B cell (primary cell): Measurements from ENCODE around the gene COL25A1. TPM values are rescaled to one million over a fixed set of nuclear protein-coding genes. Genes with fewer than 3 reads are reported as not detected.

Source experiments
- ATAC-seq: fragments of 200-7000 bp; cut with Tn5 transposase; one replicate; pipeline ENCODE4 v1.10.0; 2021; ENCODE audit warnings: low read depth, mild to moderate bottlenecking, moderate number of reproducible peaks, moderate library complexity
- CTCF ChIA-PET: fragments of 350-600 bp; sonication (Branson Sonifier 250); formaldehyde crosslinking; loops from one replicate; lab custom pipeline; 2021; ENCODE audit warnings: antibody characterized with exemption, inconsistent platforms; lab: Charles Lee
- POLR2A ChIA-PET: fragments of 350-600 bp; sonication (Branson Sonifier 250); formaldehyde crosslinking; loops from one replicate; lab custom pipeline; 2021; ENCODE audit warnings: antibody characterized with exemption; lab: Charles Lee
- DNase-seq: peaks from one replicate; pipeline ENCODE4 v3.0.0; 2013
- H2AFZ ChIP-seq: 2 replicates; pipeline ENCODE4 v1.6.1; 2012; ENCODE audit warnings: mild to moderate bottlenecking, low read depth, low read length; ENCODE audit not compliant: insufficient read depth, poor library complexity, severe bottlenecking
- H3K27ac ChIP-seq, 2 donors: 1 replicate in 1 of 2; 2 replicates in 1 of 2; pipeline ENCODE4 v1.5.1; 2012 to 2013; ENCODE audit warnings: low read length in 2 of 2, mild to moderate bottlenecking in 2 of 2, moderate library complexity in 1 of 2
- H3K27me3 ChIP-seq, 4 experiments: fragments of 200-600 bp in 1 of 4; sonication (generic) in 1 of 4; replicated peaks in 1 of 4; 1 replicate in 2 of 4; 2 replicates in 2 of 4; pipeline versions ENCODE4 v1.6.1 to v1.7.0; 2013 to 2016; ENCODE audit warnings: low read length in 3 of 4, mild to moderate bottlenecking in 2 of 4, mixed read lengths in 1 of 4, moderate library complexity in 1 of 4; ENCODE audit not compliant: insufficient read depth in 4 of 4, control insufficient read depth in 3 of 4; ENCODE audit errors: control extremely low read depth in 1 of 4
- H3K36me3 ChIP-seq, 2 experiments: replicated peaks in 1 of 2; 1 replicate in 1 of 2; 2 replicates in 1 of 2; pipeline versions ENCODE4 v1.6.1 to v1.7.1; 2013; ENCODE audit warnings: low read length in 1 of 2; ENCODE audit not compliant: insufficient read depth in 2 of 2, control insufficient read depth in 1 of 2; ENCODE audit errors: control extremely low read depth in 1 of 2, extremely low read depth in 1 of 2
- H3K4me1 ChIP-seq, 2 donors: fragments of 200-600 bp in 1 of 2; sonication (generic) in 1 of 2; 1 replicate in 1 of 2; 2 replicates in 1 of 2; pipeline versions ENCODE4 v1.5.1 to v1.6.1; 2013 to 2017; ENCODE audit warnings: low read length in 2 of 2; ENCODE audit not compliant: control insufficient read depth in 2 of 2, insufficient read depth in 2 of 2
- H3K4me2 ChIP-seq: replicated peaks from 2 replicates; pipeline ENCODE3; 2012; ENCODE audit warnings: mild to moderate bottlenecking, low read depth, low read length; ENCODE audit not compliant: poor library complexity, severe bottlenecking
- H3K4me3 ChIP-seq, 5 experiments: fragments of 200-600 bp in 1 of 5; sonication (generic) in 1 of 5; 1 replicate in 3 of 5; 2 replicates in 2 of 5; pipeline versions ENCODE4 v1.5.1 to v1.7.0; 2011 to 2016; ENCODE audit warnings: low read length in 4 of 5, mild to moderate bottlenecking in 4 of 5, low read depth in 2 of 5, control low read depth in 1 of 5, moderate library complexity in 1 of 5; ENCODE audit not compliant: insufficient read depth in 1 of 5; ENCODE audit errors: control extremely low read depth in 1 of 5, extremely low read depth in 1 of 5
- H3K79me2 ChIP-seq: fragments of 200-600 bp; sonication (generic); one replicate; pipeline ENCODE4 v1.6.0; 2016; ENCODE audit warnings: low read length; ENCODE audit not compliant: control insufficient read depth, insufficient read depth
- H3K9ac ChIP-seq: fragments of 200-600 bp; sonication (generic); 2 replicates; pipeline ENCODE4 v1.6.1; 2017; ENCODE audit warnings: mild to moderate bottlenecking, low read length, moderate library complexity
- H3K9me3 ChIP-seq, 3 donors: one replicate each; pipeline versions ENCODE4 v1.6.1 to v1.7.1; 2013; ENCODE audit warnings: low read length in 2 of 3; ENCODE audit not compliant: control insufficient read depth in 2 of 3, insufficient read depth in 1 of 3; ENCODE audit errors: control extremely low read depth in 1 of 3
- H4K20me1 ChIP-seq: 2 replicates; pipeline ENCODE4 v1.6.0; 2012; ENCODE audit warnings: mild to moderate bottlenecking, low read length; ENCODE audit not compliant: insufficient read depth, control insufficient read depth, poor library complexity, severe bottlenecking
- H3K27ac Mint-ChIP-seq: one replicate; pipeline ENCODE4 v1.8.0; 2021; ENCODE audit warnings: mixed read lengths
- H3K27me3 Mint-ChIP-seq: one replicate; pipeline ENCODE4 v1.8.0; 2021; ENCODE audit warnings: mixed read lengths
- H3K4me1 Mint-ChIP-seq: one replicate; pipeline ENCODE4 v1.8.0; 2021; ENCODE audit warnings: mixed read lengths
- H3K4me3 Mint-ChIP-seq: one replicate; pipeline ENCODE4 v1.8.0; 2021; ENCODE audit warnings: mixed read lengths
- H3K9me3 Mint-ChIP-seq: one replicate; pipeline ENCODE4 v1.8.0; 2022; ENCODE audit warnings: mixed read lengths; ENCODE audit not compliant: insufficient read depth
- EZH2 ChIP-seq: IDR thresholded peaks from 2 replicates; pipeline ENCODE4 v1.6.1; 2012; ENCODE audit warnings: borderline replicate concordance, low read depth, mild to moderate bottlenecking, moderate library complexity, low read length; ENCODE audit not compliant: insufficient read depth, poor library complexity, severe bottlenecking
- WGBS: methylation state at CpG from one replicate; pipeline ENCODE4 v1.1.5; 2013; ENCODE audit warnings: missing lambda C conversion rate; ENCODE audit not compliant: insufficient coverage; 5-methylcytosine and 5-hydroxymethylcytosine counted together
- intact Hi-C: fragments of 100-400 bp; cut with micrococcal nuclease; formaldehyde crosslinking; loops from one replicate; pipeline ENCODE4 v1.10.0; 2022
- polyA plus RNA-seq: library from polyadenylated mRNA; depleted of rRNA; stranded (reverse); fragments of >200 nt; gene quantifications from 2 replicates; pipeline ENCODE4 v1.2.3, GENCODE V29; 2012
- total RNA-seq, 2 donors: library from RNA; stranded (reverse); fragments of 120-200 nt in 1 of 2; gene quantifications; 1 replicate in 1 of 2; 2 replicates in 1 of 2; pipeline versions ENCODE4 v1.2.3 to v1.2.4, GENCODE V29; 2013 to 2022
- TF ChIP-seq, protein P1 (sequence below): fragments of 200-600 bp; IDR thresholded peaks from one replicate; pipeline ENCODE4 v1.8.0; 2022; ENCODE audit warnings: antibody characterized with exemption, mild to moderate bottlenecking

The COL25A1 gene
- total and polyA plus RNA-seq, 2 donors (not counting 1 experiment from before 2014, with no cell fraction given): not detected

DNA sequence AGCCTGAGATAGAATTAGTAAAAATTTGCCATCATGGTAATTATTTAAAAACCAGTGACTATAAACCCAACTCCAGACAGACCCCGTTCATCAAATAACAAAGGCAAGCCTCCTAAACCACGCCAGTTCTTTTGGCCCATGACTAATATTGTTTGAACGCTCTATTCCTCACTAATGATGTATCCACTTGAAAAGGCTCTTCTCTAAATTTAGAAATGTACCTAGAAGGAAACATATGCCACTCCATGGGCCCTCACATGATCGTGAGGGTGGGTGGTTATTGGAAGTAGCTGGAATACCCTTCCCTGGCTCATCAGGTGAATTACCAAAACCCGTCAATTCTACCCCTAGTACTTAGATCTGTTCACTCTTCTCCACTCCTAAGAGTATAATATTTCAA, 249.2 kb downstream of the COL25A1 start:
- Mint-ChIP-seq H3K9me3 (no peaks in the 10 kb centered on the region), H3K27ac (no peak overlapping the region), H3K27me3 (no peaks in the 10 kb centered on the region), H3K4me3 (no peak overlapping the region), H3K4me1 (no peaks in the 10 kb centered on the region)
- no peaks in the 10 kb centered on the region for H3K79me2 ChIP-seq
- ChIA-PET POLR2A (no interaction called here), CTCF (no interaction called here)
- no peak overlapping the region for H3K27ac ChIP-seq
- TF ChIP-seq, protein P1, sequence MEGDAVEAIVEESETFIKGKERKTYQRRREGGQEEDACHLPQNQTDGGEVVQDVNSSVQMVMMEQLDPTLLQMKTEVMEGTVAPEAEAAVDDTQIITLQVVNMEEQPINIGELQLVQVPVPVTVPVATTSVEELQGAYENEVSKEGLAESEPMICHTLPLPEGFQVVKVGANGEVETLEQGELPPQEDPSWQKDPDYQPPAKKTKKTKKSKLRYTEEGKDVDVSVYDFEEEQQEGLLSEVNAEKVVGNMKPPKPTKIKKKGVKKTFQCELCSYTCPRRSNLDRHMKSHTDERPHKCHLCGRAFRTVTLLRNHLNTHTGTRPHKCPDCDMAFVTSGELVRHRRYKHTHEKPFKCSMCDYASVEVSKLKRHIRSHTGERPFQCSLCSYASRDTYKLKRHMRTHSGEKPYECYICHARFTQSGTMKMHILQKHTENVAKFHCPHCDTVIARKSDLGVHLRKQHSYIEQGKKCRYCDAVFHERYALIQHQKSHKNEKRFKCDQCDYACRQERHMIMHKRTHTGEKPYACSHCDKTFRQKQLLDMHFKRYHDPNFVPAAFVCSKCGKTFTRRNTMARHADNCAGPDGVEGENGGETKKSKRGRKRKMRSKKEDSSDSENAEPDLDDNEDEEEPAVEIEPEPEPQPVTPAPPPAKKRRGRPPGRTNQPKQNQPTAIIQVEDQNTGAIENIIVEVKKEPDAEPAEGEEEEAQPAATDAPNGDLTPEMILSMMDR: no peak
- no peak for TF ChIP-seq EZH2
- no peak for ATAC-seq
- H3K4me2 ChIP-seq: no peak overlapping the region
- H3K36me3 ChIP-seq: no peaks in the 10 kb centered on the region
- no peaks in the 10 kb centered on the region for H4K20me1 ChIP-seq
- intact Hi-C loops: no loop called here
- no peak overlapping the region for H3K9ac ChIP-seq
- H2AFZ ChIP-seq: no peak overlapping the region
- 80% methylated on average over 1 of the region's 5 CpGs for WGBS
- no peak overlapping the region for H3K4me3 ChIP-seq
- DNase-seq: no peak
- no peaks in the 10 kb centered on the region for H3K27me3 ChIP-seq
- H3K4me1 ChIP-seq: no peaks in the 10 kb centered on the region
- no peaks in the 10 kb centered on the region for H3K9me3 ChIP-seq

DNA sequence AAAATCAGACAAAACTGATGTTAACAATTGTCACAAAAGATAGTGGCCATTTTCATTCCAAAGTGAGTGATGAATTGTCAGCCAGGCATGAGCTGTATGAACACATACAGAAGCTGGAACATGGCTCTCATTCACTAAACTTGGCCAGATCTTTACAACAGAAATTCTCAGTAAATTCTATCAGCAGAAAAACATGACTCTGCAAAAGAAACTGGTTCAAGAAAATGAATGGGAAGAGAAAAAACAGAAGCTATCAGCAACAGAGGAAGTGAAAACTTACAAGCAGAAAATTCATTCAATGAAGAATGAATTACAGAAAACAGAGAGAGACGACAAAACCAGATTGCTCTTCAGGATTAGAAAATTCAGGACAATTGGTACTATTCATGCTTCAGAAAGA, 249.6 kb downstream of the COL25A1 start:
- no peaks in the 10 kb centered on the region for H3K36me3 ChIP-seq
- Mint-ChIP-seq H3K4me3 (no peak overlapping the region), H3K9me3 (no peaks in the 10 kb centered on the region), H3K27me3 (no peaks in the 10 kb centered on the region), H3K27ac (no peak overlapping the region), H3K4me1 (no peaks in the 10 kb centered on the region)
- no CpG with 5 or more reads among the region's 1 CpG for WGBS
- no peaks in the 10 kb centered on the region for H3K27me3 ChIP-seq
- DNase-seq (no peak), ATAC-seq (no peak)
- H3K4me3 ChIP-seq: no peak overlapping the region
- intact Hi-C loops: no loop called here
- H3K79me2 ChIP-seq: no peaks in the 10 kb centered on the region
- no peaks in the 10 kb centered on the region for H4K20me1 ChIP-seq
- ChIA-PET POLR2A (no interaction called here), CTCF (no interaction called here)
- H2AFZ ChIP-seq: no peak overlapping the region
- no peak overlapping the region for H3K27ac ChIP-seq
- no peaks in the 10 kb centered on the region for H3K9me3 ChIP-seq
- no peak overlapping the region for H3K4me2 ChIP-seq
- H3K4me1 ChIP-seq: no peaks in the 10 kb centered on the region
- no peak for TF ChIP-seq EZH2
- TF ChIP-seq, protein P1: no peak
- no peak overlapping the region for H3K9ac ChIP-seq
